ENCODE data around the gene RIC8B.

The RIC8B gene

DNA sequence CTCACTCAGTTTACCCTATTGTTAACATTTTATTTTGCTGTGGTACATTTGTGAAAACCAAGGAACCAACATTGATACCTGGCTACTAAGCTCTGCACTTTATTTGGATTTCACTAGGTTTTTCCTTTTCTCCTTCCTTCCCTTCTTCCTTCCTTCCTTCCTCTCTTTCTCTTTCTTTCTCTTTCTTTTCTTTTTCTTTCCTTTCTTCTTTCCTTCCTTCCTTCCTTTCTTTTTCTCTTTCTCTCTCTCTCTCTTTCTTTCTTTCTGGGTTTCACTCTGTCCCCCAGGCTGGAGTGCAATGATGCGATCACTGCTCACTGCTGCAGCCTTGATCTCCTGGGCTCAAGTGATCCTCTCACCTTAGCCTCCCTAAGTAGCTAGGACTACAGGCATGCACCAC is 152.2 kb downstream of the RIC8B start:
- DNase-seq (ENCODE audit: extremely low spot score) = no peak
- ChIA-PET POLR2A (no interaction called here), CTCF (interaction anchor here (0.7 kb wide), 1 partner anchor 205 kb away, joined by 3 read pairs; no protein-coding TSS in a partner anchor)
- TF ChIP-seq FOXK2 (IDR thresholded peaks at IDR 0.05) (no peak), CTBP1 (IDR thresholded peaks at IDR 0.05; ENCODE audit: borderline replicate concordance) (no peak), SUZ12 (IDR thresholded peaks at IDR 0.05) (no peak), TARDBP (IDR thresholded peaks at IDR 0.05) (no peak), ELF4 (IDR thresholded peaks at IDR 0.05) (no peak), ZNF384 (IDR thresholded peaks at IDR 0.05) (no peak), FOXA1 (IDR thresholded peaks at IDR 0.05) (no peak), BHLHE40 (IDR thresholded peaks at IDR 0.05; ENCODE audit: borderline replicate concordance) (no peak), LEF1 (IDR thresholded peaks at IDR 0.05; ENCODE audit: borderline replicate concordance) (no peak), NFRKB (IDR thresholded peaks at IDR 0.05) (no peak), PKNOX1 (IDR thresholded peaks at IDR 0.05) (no peak), SP1 (IDR thresholded peaks at IDR 0.05) (no peak), FOXM1 (IDR thresholded peaks at IDR 0.05; ENCODE audit: borderline replicate concordance) (no peak), ARNT (IDR thresholded peaks at IDR 0.05) (no peak), L3MBTL2 (conservative IDR thresholded peaks at IDR 0.05) (no peak)

GRCh38 chr12:106934277-106934676 is 159.8 kb downstream of the RIC8B start:
- DNase-seq (ENCODE audit: extremely low spot score) = no peak
- ChIA-PET POLR2A (no interaction called here), CTCF (no interaction called here)
- no peak for TF ChIP-seq TARDBP (IDR thresholded peaks at IDR 0.05)
- TF ChIP-seq ARNT (IDR thresholded peaks at IDR 0.05) = no peak
- TF ChIP-seq ZNF384 (IDR thresholded peaks at IDR 0.05) = no peak
- TF ChIP-seq L3MBTL2 (conservative IDR thresholded peaks at IDR 0.05) = no peak
- no peak for TF ChIP-seq FOXA1 (IDR thresholded peaks at IDR 0.05)
- no peak for TF ChIP-seq SUZ12 (IDR thresholded peaks at IDR 0.05)
- no peak for TF ChIP-seq LEF1 (IDR thresholded peaks at IDR 0.05; ENCODE audit: borderline replicate concordance)
- no peak for TF ChIP-seq SP1 (IDR thresholded peaks at IDR 0.05)
- TF ChIP-seq NFRKB (IDR thresholded peaks at IDR 0.05) = no peak
- TF ChIP-seq PKNOX1 (IDR thresholded peaks at IDR 0.05) = no peak
- no peak for TF ChIP-seq FOXM1 (IDR thresholded peaks at IDR 0.05; ENCODE audit: borderline replicate concordance)
- no peak for TF ChIP-seq CTBP1 (IDR thresholded peaks at IDR 0.05; ENCODE audit: borderline replicate concordance)
- no peak for TF ChIP-seq ELF4 (IDR thresholded peaks at IDR 0.05)
- no peak for TF ChIP-seq HDGF (IDR thresholded peaks at IDR 0.05; ENCODE audit: borderline replicate concordance)
- no peak for TF ChIP-seq FOXK2 (IDR thresholded peaks at IDR 0.05)
- no peak for TF ChIP-seq BHLHE40 (IDR thresholded peaks at IDR 0.05; ENCODE audit: borderline replicate concordance)

Measured in HEK293T (cell line).